Fibroblast of mammary gland (primary cell): ENCODE results near the gene CPN2.

Experiments used
- DNase-seq: peaks from one replicate; pipeline ENCODE4 v3.0.0-alpha.2; 2010; ENCODE audit warnings: low read depth
- H3K4me3 ChIP-seq: 2 replicates; pipeline ENCODE4 v1.5.1; 2011; ENCODE audit warnings: low read depth, mild to moderate bottlenecking, low read length, moderate library complexity; ENCODE audit not compliant: control insufficient read depth
- TF ChIP-seq, protein P1 (sequence below): conservative IDR thresholded peaks from 2 replicates; pipeline ENCODE4 v1.5.1; 2011; ENCODE audit warnings: low read depth, low read length, inconsistent platforms; ENCODE audit not compliant: control insufficient read depth, insufficient read depth

Gene CPN2

DNA sequence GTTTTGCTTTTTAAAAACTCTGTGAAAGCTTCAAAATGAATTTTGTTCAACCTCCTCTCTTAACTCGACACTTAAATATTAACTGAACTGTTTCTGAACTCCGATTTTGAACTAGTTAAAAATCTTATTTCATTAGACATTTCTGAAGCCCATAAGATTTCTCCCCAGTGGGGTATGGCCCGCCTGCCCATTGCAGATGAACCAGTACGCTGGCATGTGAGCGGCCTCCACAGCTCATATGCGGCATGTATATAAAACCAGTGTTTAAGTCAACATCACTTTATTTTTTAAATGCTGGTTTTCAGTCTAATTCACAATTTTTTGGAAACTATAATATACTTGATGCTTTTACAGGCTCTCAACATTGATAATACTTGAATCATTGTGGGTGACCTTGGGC, 50.2 kb downstream of the CPN2 start:
- no peak overlapping the region for H3K4me3 ChIP-seq
- DNase-seq, result no peak
- TF ChIP-seq, protein P1, sequence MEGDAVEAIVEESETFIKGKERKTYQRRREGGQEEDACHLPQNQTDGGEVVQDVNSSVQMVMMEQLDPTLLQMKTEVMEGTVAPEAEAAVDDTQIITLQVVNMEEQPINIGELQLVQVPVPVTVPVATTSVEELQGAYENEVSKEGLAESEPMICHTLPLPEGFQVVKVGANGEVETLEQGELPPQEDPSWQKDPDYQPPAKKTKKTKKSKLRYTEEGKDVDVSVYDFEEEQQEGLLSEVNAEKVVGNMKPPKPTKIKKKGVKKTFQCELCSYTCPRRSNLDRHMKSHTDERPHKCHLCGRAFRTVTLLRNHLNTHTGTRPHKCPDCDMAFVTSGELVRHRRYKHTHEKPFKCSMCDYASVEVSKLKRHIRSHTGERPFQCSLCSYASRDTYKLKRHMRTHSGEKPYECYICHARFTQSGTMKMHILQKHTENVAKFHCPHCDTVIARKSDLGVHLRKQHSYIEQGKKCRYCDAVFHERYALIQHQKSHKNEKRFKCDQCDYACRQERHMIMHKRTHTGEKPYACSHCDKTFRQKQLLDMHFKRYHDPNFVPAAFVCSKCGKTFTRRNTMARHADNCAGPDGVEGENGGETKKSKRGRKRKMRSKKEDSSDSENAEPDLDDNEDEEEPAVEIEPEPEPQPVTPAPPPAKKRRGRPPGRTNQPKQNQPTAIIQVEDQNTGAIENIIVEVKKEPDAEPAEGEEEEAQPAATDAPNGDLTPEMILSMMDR, result no peak

DNA sequence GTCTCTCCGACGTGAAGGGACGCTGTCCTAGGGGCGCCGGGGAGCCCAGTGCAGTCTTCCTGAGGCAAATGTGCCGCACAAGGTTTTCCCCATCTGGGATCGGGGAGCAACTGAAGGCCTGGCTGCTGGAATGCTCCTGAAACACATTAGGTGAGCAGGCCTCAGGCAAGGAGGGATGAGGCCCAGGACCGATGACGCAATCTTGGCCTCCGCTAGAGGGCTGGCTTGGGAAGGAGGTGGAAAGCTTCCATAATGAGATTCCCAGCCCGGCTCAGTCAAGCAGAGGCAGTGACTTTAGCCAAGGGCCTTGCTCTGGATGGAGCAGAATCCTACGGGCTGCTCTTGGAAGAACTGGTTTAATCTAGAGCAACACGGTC, 50.8 kb downstream of the CPN2 start:
- peak; percentile 80 for DNase-seq
- no peak overlapping the region for H3K4me3 ChIP-seq
- TF ChIP-seq, protein P1, result peak; percentile 21

DNA sequence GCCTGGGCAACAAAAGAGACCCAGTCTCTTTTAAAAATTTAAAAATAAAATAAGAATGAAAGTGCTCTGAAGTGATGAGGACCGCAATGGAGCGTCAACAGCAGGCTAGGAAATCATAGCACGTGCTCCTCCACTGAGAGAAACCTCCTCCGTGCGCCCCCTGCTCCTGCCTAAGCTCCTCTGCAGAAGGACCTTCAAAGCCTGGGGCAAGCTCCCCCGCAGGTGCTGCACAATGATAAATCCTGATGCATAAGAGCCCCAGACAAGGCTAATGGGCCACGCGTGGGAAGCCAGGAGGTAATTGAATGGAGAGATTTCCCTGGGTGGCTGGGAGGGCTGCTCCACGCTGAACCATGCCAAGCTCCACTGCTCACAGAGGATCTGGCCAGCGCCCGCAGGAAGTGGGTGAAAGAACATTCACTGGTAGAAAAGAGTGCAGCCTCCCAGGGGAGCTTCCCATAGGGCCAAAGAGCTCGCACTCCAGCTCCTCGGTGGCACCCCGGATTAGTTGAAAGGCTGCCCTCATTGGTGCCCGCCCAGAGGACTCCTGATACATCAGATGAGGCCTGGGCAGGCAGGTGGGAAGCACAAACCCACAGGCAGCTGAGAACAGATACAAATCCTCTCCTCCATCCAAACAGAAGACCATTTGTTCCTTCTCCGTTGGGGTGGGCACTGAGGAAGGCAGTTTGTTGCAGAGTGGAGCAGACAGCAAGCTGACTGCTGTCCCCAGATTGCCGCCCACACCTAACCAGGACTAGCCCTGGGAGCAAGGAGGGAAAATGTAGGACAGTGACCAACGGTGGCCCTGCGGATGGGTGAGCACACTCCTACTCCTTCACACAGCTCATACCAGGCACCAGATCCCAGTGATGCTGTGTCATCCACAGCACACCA, 52.5 kb downstream of the CPN2 start:
- DNase-seq, result no peak
- no peak overlapping the region for H3K4me3 ChIP-seq
- TF ChIP-seq, protein P1, result no peak

DNA sequence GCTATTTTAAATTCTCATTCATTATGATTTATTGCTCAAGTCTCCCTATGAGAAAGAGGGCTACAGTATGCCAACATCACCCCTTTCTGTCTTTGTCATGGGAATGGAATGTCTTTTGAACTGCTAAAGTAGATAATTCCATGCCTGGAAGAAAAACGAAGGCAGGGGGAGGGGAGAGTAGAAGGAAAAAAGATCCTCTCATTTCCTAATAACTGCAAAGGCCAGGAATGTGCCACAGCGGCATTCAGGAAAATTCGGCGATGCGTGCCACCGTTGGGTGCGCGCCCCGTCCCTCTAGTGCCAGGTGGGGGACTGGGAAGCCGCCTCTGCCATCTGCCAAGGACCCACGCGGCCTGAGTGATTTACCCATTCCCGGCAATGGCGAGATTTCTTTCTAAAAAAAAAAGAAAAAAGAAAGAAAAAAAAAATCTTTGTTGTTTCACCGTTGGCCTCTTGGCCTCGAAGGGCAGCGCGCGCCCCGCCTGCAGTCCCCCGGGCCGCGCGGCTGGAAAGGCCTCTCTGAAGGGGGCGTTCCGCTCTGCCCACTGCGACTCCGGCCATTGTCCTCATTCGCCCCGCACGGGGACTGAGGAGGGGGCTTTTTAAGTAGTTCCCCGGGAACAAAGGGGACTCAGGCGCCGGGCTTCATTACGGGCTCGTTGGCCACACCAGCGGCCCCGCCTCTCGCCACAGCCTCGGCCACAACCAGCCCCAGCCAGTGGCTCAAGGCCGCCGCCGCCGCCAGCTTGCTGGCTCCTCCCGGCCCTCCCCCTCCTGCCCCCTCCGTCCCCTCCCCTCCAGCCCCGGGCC, 54.5 kb downstream of the CPN2 start:
- H3K4me3 ChIP-seq, result peak overlapping the region; percentile 19
- TF ChIP-seq, protein P1, result no peak

DNA sequence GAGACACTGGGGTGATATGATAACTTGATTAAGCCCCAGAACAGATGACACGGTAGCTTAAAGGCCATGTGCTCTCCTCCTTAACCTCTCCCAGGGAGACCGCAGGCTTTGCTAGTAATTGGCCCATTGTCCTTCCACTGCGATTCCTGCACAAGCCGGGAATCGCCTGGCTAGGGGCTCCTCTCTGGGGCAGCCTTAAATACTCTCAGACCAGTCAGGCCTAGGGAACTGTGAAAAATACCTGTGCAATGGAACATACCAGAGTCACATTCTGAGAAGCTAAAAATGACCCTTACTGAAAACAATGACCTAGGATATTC, 56.3 kb downstream of the CPN2 start:
- TF ChIP-seq, protein P1, result no peak
- H3K4me3 ChIP-seq, result no peak overlapping the region
- no peak for DNase-seq

More for the DNA sequence above, 54.5 kb downstream of the CPN2 start:
- peak; percentile 67 for DNase-seq

DNA sequence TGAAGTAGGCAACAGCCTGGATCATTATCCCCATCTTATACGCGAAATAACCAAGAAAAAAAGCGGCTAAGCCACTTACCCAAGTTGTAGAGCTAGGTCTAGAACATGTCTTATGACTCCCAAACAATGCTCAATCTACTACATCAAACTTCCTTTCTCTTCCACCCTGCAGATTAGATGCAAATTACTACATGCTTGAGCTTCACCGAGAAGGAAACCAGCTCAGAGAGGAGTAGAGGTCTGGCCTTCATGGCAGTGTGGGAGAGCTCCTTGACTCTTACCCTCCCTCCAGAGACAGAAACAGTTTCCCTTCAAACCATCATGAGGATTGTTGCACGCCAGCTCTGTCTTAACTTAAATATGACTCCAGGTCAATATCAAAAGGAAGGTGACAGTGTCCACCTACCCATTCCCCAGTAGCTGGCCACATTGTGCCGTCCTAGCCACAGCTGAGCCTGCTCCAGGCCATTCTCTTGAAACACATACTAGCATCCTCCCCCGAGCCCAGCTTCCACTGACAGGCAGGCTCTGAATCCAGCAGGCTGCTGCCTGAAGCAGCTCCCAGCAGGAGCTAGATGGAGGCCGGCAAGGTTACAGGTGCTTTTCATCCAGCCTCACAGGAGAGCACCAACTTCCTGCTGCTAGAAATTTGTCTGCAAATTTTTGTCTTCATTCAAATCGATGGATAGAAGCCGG, 56.8 kb downstream of the CPN2 start:
- no peak overlapping the region for H3K4me3 ChIP-seq
- TF ChIP-seq, protein P1, result no peak
- DNase-seq, result no peak
